SIG-M5 treated with dmso at 0.1 percent for 504 hours (cell line): Measurements from ENCODE around the gene NKAIN4.

ENCODE experiments used
- DNase-seq: peaks from one replicate; lab custom pipeline; 2025; ENCODE audit not compliant: unreplicated experiment; lab: John Stamatoyannopoulos, UW

Gene NKAIN4

DNA sequence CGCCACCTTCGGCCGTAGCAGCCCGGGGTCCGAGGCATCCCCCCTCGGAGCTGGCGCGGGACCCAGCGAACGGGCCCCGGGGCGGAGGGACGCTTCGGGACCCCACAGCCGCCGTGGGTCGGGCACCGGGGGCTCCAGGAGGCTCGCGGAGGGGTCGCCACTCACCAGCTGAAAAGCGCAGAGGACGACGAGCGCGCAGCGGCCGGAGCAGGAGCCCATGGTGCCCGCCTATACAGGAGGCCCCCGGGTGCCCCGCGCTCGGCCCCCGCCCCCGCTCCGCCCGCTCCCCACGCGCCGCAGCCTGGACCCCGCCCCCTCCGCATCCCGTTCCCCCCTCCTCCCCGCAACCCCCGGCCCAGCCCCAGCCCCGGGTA, at the start of gene NKAIN4:
Gene NKAIN4, minus strand, starts transcription at position 232 of the 374 bp plus-strand sequence. Its CDS starts 13 bp downstream, at position 219.
- DNase-seq: no peak

- no peak for DNase-seq
Measured at GRCh38 chr20:63303095-63303666, 48.9 kb upstream of the NKAIN4 start.

DNA sequence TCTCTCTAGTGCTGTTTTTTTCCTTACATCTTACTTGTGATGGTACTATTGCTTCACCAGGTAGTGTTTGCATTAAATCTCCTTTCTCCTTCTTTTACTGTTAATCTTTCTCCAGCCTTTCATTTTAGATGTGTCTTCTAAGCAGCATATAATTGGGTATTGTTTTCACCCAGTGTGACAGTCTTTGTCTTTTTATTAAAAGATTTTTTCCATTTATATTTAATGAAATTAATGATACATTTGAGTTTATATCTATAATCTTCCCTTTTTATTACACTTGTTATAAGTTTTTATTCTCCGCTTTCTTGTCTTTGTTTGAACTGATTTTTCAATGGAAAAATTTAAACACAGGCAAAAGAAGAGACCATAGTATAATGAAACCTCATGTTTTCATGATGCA, 47.4 kb upstream of the NKAIN4 start:
- no peak for DNase-seq

DNA sequence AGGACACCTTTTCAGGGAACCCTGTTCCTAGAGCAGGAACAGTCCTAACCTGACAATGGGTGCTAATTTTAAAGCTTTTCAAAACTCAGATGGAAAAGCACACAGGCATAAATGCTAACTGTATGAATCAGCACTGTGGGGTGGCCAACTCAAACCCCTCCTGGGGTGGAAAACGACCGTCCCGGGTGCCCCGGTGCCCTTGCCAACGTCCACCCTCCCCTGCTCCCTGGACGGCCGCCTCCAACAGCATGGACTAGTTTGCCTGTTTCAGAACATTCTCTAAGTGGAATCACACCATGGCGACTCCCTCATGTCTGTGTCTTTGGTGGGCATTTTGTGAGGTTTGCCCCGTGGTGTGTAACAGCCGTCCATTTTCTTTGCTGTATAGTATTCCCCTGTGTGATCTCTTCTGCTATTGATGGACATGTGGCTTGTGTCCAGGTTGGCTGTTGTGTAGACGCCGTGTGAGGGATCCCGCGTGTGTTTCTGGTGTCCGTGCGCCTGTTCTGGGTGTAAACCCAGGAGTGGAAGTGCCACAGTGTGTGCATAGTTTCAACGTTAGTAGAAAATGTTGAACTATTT, 44.6 kb upstream of the NKAIN4 start:
- no peak for DNase-seq

DNA sequence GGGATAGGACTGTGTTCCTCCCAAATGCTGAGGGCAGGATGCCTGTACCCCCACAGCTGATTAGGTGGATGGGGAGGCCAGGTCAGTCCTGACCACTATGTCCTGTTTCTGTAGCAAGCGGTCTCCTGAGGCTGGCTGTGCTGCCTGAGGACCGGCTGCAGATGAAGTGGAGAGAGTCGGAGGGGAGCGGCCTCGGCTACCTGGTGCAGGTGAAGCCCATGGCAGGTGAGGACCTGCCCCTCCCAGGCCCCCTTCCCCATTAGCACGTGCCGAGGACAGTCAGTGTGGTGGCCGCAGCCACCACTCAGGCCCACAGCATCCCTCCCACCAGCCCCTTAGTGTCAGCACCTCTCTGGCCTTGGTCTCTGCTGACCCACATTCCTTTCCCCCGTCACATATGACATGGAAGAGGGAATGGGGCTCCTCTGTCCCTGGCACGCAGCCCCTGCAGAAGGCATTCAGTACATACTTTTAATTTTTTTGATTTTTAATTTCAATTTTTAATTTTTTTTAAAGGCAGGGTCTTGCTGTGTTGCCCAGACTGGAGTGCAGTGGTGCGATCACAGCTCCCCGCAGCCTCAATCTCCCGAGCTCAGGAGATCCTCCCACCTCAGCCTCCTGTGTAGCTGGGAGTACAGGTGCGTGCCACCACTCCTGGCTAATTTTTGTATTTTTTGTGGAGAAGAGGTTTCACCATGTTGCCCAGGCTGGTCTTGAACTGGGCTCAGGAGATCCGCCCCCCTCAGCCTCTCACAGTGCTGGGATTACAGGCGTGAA, 43.7 kb upstream of the NKAIN4 start:
- no peak for DNase-seq

DNA sequence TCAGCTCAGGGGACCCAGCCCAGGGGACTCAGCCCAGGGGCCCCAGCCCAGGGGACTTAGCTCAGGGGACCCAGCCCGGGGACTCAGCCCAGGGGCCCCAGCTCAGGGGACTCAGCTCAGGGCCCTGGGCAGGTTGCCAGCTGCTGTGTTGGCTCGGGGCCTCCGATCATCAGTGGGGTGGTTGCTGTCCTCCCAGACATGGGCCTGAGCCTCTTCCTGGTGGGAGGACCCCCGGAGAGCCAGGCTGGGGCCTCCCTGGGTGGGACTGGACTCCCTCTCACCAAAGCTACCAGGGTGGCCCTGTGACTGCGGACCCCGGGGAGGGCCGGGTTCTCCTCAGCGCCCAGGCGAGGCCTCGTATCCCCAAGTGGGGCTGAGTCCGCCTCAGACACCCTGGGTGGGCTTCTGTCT, 43.1 kb upstream of the NKAIN4 start:
- no peak for DNase-seq

DNA sequence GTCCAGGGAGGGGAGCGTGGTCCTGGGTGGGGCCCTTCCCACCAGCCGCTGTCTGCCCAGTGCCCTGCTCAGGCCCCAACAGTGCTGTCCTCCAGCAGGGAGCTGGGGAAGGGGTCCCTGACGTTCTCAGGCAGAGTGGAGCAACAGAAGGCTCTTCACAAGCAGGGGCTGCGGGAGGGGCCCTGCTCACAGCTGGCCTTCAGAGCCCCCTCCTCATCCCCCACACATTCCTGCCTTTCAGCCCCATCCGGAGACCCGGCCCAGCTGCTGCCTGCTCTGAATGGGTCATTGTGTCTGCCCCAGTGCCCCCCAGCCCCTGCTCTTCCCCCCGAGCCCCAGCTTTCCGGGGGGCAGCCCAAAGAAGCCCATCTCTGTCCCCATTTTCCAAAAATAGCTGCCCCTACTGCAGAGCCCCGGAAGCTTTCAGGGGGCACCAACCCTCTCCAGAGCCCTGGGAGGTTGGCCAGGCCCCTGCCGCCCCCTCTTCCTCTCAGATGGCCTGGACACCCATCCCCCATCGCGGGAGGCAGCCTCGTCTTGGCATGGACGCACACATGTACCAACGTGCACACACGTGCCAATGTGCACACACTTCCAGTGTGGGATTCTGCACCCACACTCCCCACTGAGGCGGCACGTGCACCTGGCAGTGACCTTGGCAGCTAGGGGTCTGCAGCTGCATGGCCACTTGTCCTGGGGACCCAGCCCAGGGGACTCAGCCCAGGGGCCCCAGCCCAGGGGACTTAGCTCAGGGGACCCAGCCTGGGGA, 42.5 kb upstream of the NKAIN4 start:
- DNase-seq: no peak

DNA sequence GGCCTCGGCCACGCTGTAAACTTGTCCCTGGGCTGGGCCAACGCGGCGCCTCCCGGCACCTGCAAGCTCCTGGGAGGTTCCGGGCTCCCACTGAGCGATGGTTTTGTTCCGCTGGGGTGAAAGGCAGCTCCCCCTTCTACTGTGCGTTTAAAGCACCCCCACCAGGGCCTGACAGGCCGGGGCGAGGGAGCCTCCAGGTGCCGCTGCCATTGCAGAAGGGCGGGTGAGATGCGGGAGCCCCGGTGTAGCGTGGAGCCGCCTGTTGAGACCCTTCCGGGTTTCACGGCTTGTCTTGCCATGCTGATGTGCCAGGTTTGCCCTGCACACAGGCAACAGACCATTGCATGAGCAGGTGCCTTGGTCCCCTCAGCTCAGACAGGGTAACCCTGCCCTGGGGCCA, 41.6 kb upstream of the NKAIN4 start:
- no peak for DNase-seq

- DNase-seq: no peak
Measured at GRCh38 chr20:63295422-63295821, 41.2 kb upstream of the NKAIN4 start.

- DNase-seq: no peak
Measured at GRCh38 chr20:63295018-63295417, 40.8 kb upstream of the NKAIN4 start.

GRCh38 chr20:63294536-63294900, 40.3 kb upstream of the NKAIN4 start:
- no peak for DNase-seq

DNA sequence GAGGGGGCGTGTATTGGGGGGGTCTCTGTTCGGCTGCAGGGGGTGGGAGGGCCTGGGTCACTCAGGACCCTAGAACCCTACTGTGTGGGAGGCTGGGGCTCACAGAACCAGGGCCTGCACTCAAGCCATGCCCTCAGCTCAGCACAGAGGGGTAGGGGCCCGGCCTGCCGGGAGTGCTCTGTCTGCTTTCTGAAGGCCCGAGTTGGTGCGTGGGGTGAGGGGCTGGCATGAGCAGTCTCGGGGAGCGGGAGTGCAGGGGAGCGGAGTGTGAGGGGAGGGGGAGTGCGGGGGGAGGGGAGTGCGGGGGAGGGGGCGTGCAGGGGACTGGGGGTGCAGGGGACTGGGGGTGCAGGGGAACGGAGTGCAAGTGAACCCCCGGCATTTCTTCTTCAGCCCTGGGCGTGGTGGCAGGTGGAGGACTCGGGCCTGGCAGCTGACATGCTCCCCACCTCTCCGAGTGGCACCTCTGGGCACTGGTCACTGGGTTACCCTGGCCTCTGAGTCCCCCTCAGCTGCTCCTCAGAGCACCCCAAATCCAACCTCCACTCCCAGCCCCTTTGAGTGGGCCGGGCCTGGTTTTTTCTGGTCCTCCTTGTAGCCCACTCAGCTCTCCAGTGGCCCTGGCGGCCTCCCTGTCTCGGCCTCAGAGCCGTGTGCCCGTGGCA, 39.7 kb upstream of the NKAIN4 start:
- DNase-seq: no peak

GRCh38 chr20:63293456-63293855, 39.2 kb upstream of the NKAIN4 start:
- DNase-seq: no peak

GRCh38 chr20:63292904-63293303, 38.6 kb upstream of the NKAIN4 start, which contains the start of gene COL20A1:
TSS of gene COL20A1 (plus strand) at chr20:63293186. CDS start at chr20:63295108, 1,922 bp downstream.
- no peak for DNase-seq

DNA sequence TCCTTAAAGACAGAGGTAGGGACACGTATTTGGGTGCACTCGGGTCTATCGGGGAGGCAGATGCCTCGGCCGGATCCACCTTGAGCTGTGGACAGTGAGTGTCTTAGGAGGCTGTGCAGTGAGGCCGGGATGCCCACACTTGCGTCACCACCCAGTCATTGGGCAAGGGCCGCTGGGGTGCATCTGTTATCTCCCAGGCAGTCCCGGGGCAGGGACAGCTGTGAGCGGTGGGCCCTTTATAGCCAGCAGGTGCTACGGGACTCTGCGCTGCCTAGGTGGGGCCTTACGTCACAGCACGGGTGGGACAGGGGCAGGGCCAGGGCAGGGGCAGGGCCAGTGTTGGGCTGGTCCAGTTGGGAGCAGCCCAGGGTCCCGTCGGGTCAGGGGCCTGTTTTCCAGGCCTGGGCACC, 38.0 kb upstream of the NKAIN4 start:
- no peak for DNase-seq

DNA sequence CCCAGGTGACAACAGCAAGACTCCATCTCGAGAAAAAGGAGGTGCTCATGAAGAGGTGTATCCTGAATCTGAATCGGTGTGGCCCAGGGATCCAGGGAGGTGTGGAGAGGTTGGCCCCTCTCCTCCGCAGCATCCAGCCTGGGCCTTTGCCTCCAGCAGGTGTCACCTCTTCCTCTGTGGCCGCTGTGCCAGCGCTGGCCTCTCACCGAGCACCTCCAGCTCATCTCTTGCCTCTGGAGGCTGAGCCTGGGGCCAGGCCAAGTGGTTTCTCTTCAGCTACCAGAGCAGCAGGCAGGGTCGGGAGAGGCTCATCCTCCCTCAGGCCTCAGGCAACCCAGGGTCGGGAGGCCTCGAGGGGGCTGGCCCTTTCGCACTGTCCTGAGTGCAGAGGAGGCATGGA, 37.5 kb upstream of the NKAIN4 start:
- no peak for DNase-seq

DNA sequence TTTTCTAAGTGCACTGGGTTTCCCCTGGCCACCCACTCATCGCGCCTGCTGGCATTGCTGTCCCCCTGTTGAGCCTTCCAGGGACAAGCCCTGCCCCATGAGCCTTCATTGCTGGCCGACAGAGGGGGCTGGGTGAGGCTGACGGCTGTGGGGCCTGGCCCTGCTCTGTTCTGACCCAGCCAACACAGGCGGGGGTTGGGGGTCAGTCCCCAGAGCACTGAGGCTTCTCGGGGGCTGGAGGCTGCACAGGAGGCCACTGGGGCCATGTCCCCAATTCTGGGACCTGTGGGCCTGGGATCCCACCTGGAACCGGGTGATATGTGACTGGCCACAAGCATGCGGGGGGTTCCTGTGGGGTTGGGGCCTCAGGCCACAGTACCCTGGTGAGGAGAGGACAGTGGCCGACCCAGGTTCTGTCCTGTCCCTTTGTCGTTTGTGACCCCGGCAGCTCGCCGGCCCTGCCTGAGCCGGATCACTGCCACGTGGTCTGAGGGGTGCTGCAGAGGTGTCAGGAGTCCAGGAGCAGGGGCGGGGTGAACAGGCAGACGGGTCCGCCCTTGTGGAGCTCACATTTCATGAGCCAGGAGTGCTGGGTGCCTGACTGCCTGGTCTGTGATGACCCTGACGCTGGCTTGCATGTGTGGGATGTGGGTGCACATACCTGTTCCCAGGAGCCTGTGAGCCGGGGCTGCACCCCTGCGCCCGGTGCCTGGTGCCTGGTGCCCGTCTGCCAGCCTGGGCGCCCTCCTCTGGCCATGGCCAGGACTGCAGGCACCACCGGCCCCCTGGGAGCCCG, 36.6 kb upstream of the NKAIN4 start:
- DNase-seq: no peak

DNA sequence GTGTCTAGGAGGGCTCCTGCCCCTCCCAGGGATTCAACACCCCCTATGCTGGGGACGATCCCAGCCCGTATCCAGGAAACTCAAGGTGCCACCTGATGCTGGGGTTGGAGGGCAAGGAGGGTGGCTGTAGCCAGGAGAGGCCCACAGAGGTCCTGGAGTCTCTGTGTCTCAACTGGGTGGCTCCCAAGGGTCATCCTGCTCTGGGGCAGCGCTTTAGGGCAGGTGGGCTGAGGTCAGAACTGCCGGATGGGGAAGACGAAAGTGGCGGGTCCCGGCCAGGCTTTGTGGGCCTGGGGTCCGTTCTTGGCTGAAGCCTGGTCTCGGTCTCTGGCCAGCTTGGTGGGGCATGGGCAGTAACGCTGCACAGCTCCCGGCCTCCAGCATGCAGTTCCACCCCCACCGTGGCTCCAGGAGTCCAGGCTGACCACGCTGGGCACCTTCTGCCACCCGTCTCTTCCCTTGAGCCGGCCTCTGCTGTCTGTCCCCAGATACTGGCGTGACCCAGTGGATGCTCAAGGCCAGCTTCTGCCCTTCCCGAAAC, 35.9 kb upstream of the NKAIN4 start:
- no peak for DNase-seq

DNA sequence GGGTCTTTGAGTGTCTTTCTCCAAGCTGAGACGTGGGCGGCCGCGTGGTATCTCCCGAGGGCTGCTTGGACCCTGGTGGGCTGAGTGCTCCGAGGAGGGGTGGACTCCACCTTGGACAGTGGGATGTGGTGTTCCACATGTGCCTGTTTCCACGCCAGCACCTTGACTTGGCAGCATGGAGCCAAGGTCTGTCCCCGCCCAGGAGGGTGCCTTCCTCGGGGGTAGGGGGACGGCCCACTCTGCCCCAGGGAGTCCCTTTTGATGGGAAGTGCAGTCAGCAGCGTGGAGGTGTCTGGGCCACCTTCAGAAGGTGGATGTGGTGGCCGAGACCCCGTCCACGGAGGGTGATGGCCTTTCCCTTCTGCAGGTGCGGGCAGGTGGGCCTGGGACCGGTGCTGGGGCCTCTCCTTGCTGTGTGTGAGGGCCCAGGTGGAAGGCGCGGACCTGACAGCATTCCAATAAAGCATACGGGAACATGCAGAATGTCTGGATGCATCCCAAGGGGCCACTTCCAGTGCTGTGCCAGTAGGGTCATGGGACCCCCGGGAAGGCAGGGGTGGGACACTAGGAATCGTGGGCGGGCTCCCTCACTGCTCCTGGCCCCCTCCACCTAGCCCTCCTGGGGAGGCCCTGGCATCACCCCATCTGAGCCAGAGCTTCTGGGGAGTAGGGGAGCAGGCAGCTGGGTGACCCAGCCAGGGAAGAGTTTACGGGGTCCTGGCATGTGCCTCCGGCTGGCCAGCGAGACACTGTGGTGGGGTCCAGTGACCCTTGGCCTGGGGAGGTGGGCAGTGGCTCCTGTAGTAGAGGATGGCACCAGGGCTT, 35.3 kb upstream of the NKAIN4 start:
- DNase-seq: no peak
